UCSD-AML1 (cell line): ENCODE measurements around the gene PRSS35.
"Not testable (repeated sequence)": the region's sequence is repeated elsewhere in the genome, so short reads cannot be mapped to it uniquely, and the experiment has no call there.

Experiments
- DNase-seq: peaks from one replicate; lab custom pipeline; 2025; ENCODE audit not compliant: unreplicated experiment; lab: John Stamatoyannopoulos, UW

The PRSS35 gene

DNA sequence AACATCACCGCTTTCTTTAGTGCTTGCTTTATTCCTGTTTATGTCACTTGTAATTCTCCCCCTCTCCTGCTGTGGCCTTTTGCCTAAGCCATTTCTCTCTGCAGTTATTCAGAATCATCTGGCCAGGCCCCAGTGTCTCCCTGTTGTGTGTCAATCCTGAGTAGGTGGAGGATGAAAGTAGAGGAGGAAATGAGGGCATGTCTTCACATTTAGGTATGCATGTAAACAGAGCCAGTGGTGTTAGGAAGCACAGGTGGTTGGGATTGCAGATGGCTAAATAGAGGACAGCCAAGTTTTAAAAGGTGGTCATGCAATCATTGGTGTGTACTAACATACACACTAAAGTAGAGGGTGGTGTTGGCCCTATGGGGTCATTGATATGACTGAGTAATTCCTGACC, 5.2 kb downstream of the PRSS35 start:
- DNase-seq = no peak

DNA sequence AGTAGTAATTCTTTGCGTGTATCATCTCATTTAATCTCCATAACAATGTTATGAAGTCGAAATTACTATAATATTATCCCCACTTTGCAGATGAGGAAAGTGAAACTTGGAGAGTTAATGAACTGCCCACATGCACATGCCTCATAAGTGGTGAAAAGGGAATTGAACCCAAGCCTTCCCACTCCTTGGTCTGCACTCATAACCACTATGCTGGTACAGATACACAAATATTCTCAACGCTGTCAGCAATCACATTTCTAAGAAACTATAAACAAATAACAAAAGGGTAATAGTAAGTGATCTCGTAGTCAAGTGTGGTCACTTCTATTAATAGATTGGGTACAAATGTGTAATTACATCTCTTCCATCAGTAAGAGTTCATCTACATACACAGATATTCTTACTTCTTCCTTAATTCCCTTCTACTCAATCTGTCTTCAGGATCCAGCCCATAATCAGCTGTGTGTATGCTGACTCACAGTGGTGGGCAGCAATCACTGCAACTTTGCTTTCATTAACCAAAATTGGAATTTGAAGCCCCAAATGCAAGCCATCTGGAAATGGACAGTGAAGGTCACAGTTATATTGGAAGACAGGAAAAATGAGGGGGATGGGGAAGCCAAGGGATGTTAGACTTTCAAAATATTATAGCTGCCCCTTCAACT, 6.6 kb downstream of the PRSS35 start:
- DNase-seq = no peak

GRCh38 chr6:83536034-83536646, 23.8 kb downstream of the PRSS35 start:
- DNase-seq = peak; percentile 25

GRCh38 chr6:83536647-83537589, 24.6 kb downstream of the PRSS35 start:
- DNase-seq = no peak

DNA sequence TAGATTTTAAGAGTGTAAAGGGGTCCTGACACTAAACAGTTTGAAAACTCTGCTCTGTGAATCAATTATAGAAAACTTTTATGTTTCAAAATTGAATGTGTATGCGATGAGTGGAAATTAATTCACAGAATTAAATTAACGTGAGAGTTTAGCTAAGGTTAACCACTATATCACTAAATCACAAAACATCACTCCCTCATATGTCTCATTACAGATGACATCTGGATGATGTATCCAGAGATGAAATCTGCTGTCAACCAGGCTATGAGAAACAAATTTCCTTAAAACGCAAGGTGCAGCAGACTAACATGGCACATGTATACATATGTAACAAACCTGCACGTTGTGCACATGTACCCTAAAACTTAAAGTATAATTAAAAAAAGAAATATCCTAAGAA, 27.3 kb downstream of the PRSS35 start:
- DNase-seq = no peak

GRCh38 chr6:83546636-83547035, 34.3 kb downstream of the PRSS35 start:
- peak; percentile 22 for DNase-seq

DNA sequence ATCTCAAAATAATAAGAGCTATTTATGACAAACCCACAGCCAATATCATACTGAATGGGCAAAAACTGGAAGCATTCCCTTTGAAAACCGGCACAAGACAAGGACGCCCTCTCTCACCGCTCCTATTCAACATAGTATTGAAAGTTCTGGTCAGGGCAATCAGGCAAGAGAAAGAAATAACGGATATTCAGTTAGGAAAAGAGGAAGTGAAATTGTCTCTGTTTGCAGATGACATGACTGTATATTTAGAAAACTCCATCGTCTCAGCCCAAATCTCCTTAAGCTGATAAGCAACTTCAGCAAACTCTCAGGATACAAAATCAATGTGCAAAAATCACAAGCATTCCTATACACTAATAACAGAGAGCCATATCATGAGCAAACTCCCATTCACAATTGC, 38.1 kb downstream of the PRSS35 start:
- DNase-seq = not testable (repeated sequence)

GRCh38 chr6:83551748-83552147, 39.4 kb downstream of the PRSS35 start:
- not testable (repeated sequence) for DNase-seq

GRCh38 chr6:83556871-83557270, 44.5 kb downstream of the PRSS35 start:
- DNase-seq = no peak

DNA sequence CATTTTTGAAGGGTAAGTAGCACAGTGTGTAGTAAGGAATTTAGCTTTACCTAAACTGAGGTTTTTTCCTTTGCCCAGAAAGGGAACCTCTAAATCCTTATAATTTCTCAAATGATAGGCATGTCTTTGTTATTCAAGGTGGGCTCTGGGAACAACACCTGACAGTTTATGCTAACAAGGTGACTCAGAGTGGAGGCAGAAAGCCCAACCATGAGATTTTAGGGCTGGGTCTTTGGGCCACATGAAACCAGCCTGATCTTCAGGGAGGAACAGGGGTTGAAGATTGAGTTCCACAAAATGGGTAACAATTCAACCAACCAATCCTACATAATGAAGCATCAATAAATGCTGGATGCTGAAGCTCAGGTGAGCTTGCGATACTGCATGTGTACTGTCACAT, 46.6 kb downstream of the PRSS35 start:
- no peak for DNase-seq

- DNase-seq = not testable (repeated sequence)
Observed at GRCh38 chr6:83571663-83572185, 59.4 kb downstream of the PRSS35 start.

- DNase-seq = no peak
Observed at GRCh38 chr6:83574783-83575182, 62.4 kb downstream of the PRSS35 start.
